Stimulated activated CD8-positive, alpha-beta memory T cell treated with anti-CD3 and anti-CD28 coated beads, Interleukin-12 subunit alpha, Interleukin-12 subunit beta, amount 100 ng/mL, for 4 hours (primary cell): ENCODE data around the gene NR2C2.

Source experiments
- DNase-seq: peaks from one replicate; pipeline ENCODE4 v3.0.0-alpha.2; 2020; ENCODE audit warnings: low read depth

The NR2C2 gene

DNA sequence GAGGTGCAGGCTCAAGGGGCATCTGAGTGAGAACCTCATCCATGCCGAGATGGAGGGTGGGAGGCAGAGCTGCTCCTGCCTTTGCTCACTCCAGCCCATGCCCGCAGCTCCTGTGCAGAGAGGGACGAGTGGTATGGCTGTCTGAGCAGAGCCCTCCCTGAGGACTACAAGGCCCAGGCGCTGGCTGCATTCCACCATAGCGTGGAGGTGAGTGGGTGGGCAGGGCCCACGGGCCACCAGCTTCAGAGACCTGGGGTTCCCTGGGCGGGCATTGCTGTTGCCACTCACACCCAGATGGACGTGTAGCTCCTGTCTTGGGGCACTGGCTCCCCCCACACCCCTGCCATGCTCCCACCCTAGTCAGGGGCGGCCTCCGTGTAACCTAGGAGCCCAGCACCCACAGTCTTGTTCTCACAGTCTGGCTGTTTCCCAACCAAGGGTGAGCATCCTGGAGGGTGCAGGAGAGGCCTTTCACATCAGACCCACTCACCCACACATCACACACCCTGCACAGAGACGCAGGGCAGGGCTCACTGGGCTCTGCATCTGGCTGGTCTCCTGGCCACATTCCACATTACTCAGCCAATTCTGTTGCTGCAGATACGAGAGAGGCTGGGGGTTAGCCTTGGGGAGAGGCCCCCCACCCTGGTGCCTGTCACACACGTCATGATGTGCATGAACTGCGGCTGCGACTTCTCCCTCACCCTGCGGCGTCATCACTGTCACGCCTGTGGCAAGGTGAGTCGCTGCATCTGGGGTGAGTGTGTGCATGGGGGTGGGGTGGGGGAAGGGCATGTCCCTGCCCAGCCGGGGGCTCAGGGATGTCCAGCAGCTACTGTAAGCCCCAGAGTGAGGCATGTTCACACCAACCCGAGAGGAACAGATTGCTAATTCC lies 25.3 kb upstream of the NR2C2 start:
- DNase-seq, result no peak

DNA sequence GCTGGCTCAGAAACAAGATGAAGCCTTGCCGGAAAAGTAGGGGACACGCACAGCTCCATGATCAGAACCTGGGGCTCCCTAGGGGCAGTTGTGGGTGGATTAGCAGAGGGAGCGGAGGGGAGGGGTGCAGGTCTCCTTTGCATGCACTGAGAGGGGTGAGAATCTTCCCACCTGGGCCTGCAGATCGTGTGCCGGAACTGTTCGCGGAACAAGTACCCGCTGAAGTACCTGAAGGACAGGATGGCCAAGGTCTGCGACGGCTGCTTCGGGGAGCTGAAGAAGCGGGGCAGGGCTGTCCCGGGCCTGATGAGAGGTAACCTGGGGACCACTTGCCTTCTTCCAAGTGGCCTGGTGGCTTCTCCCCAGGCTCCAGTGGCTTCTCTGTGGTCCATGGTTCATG lies 24.5 kb upstream of the NR2C2 start:
- DNase-seq, result no peak

DNA sequence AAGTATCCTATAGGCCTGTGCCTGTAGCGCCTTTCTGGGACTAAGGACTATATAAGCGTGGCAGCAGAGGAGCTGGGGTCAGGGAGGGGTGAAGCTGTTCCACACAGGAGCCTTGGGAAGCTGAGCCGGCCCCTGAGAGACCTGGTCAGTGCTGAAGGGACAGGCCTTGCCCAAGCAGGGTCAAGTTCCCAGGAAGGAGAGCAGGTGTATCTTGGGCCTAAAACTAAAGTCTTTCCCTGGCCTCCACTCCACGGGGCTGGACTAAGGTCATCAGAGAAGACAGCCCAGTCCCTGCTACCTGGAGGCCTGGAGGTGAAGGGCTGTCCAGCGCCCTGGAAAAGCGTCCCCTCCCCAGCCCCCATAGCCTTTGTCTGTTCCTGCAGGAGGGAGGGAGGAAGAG lies 23.9 kb upstream of the NR2C2 start:
- DNase-seq, result no peak

DNA sequence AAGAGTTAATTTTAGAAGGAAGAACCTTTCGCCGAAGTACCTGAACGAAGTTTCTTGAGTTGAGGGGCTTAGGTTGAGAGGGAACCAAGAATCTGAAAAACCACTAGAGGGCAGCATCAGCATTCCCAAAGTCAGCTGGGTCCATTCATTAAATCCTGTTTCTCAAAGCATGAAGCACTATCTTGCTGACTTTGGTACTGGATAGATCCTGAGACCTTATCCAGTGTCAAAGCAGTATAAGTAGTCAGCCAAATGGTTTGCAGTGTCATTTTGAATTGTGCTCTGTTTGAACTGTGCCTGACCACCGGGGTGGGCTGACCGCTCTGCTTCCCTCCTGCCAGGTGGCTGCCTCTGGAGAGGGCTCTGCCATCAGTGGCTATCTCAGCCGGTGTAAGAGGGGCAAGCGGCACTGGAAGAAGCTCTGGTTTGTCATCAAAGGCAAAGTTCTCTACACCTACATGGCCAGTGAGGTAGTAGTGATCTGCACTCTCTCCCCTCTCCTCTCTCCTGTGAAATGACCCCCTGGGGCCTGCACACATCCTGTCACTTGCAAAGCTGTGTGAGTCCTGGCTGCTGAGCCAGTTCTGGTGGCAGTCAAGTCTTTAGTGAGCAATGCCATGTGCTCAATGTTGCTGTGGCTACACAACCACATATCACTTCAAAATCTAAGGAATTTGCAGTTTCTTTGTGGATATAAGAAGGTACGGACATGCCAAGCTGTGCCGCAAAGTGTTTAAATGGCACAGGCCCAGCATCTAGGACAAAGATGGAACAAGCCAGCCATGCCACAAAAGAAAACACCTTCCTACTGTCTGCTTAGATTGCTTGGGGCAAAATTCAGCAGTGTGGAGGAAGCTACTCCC lies 21.4 kb upstream of the NR2C2 start:
- DNase-seq, result no peak

DNA sequence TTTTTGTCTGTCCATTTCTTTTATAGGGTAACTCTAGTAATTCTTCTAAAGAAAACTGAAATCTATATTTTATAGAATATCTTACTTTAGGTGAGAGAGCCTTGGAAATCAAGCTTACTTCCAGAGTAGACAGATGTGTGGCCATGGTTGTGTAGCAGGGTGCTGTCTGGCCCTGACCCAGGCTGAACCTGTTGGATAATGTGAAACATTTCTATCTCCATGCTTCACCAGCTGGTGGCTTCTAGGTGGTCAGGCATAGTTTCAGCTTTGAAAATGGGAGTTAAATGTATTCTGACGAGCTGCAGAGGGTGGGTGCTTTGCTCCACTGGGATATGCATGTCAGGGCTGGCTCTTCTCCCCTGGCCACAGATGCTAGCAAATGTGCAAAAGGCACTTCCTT lies 20.8 kb upstream of the NR2C2 start:
- DNase-seq, result no peak

DNA sequence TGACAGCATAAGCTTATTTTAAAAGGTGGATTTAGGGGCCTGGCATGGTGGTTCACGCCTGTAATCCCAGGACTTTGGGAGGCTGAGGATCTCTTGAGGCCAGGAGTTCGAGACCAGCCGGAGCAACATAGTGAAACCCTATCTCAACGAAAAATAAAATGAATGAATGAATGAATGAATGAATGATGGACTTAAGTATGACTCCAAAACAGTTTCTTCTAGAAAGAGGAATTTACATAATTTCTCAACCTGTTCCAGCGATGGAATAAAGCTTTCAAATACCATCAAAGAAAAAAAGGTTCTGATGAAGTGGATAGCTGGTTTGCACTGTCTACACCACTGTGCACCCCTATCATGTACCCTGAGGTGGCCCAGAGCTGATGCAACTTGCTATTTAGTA lies 20.1 kb upstream of the NR2C2 start:
- no peak for DNase-seq

DNA sequence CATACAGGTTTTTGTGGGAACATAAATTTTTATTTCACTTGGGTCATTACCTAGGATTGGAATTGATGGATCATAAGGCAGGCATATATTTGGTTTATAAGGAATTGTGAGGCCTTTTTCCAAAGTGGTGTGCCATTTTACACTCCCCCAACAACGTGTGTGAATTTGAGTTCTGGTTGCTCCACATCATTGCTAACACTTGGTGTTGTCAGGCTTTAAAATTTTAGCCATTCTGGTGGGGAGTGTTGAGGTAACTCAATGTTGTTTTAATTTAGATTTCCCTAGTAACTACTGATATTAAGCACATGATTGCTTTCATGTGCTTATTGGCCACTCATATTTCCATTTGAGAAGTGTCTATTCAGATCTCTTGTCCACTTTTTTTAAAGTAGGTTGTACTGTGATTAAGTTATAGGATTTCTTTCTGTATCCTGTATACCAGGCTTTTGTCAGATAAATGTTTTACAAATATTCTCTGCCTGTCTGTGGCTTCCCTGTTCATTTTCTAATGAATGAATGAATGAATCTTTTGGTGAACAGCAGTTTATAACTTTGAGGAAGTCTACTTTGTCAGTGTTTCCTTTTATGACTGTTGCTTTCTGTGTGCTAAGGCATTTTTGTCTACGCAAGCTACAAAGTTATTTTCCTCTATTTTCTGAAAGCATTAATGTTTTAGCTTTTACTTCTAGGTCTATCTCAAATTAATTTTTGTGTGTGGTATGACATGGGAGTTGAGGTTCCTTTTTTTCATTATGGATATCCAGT lies 17.9 kb upstream of the NR2C2 start:
- DNase-seq, result no peak

DNA sequence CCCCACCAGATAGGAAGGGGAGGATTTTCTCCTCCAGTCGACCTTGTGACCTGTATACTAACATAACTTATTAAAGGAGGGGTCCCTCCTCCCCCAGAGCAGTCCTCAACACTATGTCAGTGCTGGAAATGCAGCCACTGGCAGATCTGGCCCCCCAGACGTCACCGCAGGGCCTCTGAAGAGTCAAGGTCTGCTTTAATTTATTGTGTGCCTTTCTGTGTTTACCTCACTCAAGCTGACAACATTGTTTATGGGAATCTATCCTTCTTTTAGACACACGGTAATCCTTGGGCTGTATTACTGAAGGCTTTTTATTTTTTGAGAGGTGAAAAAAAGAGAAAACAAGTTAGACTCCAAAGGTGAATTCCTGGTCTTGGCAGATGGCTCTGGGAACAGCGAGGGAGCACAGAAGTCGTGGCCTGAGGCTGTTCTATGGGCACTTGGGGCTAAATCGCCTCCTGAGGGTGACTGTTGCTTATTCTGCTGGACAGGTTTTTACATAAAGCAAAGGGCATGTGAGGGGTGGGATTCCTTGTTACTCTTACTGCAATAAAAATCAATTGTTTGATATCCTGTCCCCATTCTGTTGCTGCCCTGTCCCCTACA lies 13.5 kb upstream of the NR2C2 start:
- no peak for DNase-seq

DNA sequence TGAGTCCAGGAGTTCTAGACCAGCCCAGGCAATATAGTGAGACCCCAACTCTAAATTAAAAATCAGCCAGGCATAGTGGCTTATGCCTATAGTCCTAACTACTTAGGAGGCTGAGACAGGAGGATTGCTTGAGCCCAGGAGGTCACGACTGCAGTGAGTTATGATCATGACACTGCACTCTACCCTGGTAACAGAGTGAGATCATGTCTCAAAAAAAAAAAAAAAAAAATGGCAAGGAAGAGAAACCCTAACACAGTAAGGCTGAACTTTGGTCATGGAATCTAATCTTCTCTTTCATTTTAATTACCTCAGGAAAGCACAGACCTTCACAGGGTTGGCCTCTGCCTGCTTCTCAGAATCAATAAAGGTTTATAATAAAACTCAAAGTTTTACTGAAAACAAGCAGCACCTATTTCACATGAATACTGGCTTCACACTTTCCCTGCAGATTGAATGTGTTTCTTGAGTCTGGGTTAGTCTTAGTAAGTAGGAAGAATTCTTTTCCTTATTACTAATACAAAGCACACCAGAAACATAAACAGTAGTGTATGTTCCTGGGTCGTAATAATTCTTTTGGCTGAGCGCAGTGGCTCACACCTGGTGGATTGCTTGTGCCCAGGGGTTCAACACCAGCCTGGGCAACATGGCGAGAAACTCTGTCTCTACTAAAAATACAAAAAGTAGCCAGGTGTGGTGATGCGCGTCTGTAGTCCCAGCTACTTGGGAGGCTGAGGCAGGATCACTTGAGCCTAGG lies 11.6 kb upstream of the NR2C2 start:
- no peak for DNase-seq

DNA sequence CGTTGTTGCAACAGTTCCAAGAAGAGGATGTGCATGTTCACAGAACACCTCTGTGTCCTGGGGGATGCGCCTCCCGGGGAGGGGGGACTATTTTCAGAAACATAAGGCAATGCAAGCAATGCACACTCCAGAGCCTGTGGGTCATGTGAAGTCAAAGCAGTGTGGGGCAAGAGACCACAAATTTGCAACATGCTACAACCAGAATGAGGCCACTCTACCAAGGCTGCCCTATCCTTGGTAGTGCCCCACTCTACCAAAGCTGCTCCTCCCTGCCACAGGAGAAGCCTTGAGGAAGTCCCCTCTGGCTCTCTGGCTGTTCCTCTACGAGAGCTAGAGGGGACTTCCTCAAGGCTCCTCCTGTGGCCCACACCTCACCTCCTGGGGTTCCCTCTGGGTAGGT lies 8.4 kb upstream of the NR2C2 start:
- no peak for DNase-seq

DNA sequence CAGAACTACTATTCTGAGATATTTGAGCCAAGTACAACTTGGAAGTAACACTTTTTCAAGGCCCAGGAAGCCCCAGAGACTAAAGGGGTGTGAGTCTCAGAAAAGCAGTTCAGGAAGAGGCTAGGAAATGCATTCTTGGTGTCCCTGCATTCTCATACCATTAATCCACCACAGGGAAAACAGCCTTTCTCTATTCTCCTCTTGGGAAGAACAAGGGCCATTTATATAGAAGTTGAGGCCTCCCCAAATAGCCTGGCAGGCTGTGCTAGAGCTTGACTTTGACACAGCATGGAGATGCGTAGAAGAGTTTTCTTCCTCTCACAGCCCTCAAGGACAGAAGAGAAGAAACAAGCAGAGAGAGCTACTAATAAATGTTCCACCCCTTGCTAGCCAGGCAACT lies 5.5 kb upstream of the NR2C2 start:
- no peak for DNase-seq

DNA sequence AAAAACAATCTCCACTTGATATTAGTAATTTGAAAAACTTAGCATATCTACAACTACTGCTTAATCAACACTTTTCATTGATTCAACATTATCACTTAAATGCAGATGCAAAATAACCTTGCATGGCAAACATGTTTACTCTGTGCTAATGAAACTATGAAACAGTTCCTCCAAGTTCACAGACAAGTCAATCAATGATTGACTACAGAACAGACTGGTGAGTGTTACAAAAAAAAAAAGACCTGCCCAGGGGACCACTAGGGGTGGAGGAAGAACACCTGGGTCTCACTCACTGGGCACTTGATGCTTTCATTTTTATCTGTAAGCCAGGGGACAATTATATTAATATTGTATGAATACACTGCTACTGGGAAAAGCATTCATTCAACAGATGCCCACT lies 4.3 kb upstream of the NR2C2 start:
- DNase-seq, result no peak

DNA sequence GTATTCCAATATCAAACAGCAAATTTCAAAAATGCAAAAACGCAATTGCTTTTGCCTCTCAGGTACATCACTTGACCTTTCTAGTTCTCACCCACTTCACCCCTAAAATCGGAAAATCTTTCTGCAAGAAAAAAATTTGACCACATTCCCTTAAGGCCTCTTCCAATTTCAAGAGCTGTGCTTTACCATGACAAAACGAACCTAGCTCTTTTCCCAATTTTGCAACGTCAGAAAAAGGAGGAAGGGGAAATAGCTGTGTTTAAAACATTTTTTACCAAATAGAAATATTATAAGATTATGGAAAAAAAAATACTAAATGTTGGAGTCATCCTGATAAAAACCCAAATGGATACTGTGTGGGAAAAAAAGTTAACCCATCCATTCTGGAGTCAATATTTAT lies 1.1 kb upstream of the NR2C2 start:
- no peak for DNase-seq

DNA sequence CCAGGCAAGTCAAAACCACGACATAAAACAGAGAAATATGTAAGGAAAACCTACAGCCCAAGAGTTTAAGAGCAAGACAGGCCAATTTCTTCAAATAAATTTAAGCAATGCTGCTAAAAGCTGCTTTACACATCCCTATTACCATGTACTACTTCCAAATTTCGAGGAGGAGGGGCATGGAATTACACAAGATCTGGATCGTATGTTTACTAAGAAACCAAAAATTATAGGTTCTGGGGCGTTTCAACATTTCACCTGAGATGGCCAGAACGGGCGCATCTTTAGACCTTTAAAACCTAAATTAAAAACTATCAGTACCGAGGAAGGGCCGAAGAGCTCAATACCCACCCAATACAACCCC lies 664 bp upstream of the NR2C2 start:
- DNase-seq, result no peak

DNA sequence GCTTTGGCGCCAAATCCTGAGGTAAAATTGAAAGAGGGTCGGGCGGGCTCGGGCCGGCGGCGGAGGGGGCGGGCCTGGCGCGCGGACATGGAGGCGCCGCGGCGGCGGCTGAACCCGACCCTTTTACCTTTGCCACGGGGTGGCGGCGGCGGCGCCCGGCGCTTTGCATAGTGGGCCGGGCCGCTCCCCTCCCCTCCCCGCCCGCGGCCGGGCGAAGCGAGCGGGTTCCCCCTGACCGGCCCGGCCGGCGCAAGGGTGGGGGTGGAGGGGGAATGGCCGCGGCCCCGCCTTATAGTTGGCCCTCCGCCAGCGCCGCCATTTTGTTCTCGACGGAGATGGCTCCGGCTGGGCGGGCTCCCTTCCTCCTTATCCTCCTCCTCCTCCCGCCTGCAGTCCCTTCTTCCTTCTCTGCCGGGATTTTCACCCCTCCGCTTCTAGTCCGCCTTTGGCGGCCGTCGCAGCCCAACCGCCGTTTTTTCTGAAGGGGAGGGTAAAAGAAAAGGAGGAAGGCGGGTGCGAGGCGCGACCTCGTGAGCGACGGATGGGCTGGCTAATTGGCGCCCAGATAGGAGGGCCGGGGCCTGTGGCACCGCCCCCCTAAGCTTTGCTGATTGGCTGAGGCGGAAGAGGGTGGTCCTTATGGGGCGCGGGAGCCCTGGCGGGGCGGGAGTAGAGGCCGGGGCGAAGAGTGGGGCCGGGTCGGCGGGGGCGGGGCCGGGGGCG lies 664 bp downstream of the NR2C2 start:
- peak; percentile 92 for DNase-seq

DNA sequence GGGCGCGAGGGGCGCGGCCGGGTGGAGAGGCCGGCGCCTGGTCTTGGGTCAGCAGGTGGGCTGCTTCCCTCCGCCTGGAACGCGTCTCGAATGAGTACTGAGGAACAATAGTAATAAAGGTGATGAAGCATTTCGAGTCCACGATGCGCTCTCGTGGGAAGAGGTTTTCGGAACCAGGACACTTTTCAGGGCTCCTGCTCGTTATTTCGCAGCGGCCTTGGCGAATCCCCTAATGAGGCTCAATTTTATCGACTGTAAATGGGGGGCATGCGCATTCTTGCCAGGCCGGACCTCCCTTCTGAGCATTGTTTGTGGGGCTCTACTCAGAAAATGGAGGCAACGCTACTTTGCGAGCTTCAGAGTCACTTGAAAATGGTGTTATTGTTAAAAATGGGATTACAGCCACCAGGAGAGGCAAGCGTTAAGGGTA lies 1.2 kb downstream of the NR2C2 start:
- DNase-seq, result no peak

DNA sequence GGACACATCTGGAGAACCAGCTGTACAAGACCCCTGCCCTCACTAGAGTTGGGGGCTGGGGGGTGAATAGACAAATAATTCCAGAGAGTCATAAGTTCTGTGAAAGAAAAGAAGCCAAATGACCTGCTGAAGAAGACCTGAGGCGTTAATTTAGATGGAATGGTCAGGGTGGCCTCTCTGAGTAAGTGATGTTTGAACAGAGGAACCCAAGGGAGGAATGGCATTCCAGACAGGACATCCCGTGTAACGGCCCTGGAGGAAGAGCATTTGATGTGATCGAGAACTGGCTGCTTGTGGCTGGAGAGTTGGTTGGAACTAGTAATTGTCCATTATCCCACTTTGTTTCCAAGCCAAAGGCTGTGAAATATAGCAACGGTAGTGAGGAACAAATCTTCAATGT lies 1.7 kb downstream of the NR2C2 start:
- DNase-seq, result no peak

DNA sequence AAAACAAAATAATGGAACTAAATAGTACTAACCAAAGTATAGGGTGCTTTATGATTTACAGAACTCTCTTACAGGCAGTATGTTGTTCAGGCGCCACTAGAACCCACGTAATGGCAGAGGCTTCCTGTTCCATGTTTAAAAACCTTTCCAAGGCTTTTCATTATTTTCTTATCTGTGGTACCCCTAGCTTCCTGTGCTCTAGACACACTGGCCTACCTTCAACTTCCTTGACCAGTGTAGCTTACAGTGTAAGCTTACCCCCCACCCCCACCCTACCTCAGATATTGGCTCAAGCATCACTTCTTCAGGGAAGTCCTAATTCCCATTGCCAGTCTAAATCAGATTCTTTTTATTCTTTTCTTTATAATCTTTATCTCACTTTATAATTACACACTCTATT lies 2.9 kb downstream of the NR2C2 start:
- no peak for DNase-seq

DNA sequence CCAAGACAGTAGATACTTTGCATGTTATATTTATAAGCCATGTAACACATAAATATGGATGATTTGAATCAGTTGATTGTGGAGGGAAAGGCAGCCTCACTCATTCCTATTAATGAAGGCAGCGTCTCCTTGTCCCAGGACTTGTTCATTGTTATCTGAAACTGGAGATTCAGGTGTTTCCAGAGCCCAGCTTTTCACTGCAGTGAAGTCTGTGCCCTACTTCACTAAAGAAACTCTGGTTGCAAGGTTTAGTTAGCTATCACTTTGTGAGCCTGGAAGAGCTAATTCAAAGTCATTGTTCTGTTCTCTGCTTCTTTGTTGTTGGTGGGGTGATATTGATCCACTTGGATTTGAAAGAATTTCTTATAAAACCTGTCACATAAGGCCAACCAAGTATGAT lies 9.8 kb downstream of the NR2C2 start:
- DNase-seq, result no peak

DNA sequence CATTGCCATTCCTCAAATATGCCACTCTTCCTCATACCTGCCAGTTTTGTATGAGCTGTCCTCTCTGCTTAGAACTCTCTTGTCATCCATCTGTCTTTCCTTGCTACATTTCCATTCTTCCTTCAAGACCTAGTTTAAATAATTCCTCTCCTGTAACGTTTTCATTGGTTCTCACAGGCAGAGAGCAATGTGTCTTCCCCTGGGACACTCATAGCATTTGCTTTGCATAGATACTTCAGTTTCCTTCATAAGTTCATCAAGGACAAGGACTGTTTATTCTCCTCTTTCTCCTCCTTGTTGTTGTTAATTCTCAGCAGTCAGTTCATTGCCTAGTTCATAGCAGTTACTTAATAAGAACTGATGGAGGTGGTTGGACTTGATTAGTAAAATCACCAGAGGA lies 10.5 kb downstream of the NR2C2 start:
- no peak for DNase-seq
